Panc1 (cell line): ENCODE data around the gene SMPX. TPM values are rescaled to one million over a fixed set of nuclear protein-coding genes. Genes with fewer than 3 reads are reported as not detected.
A peak's percentile ranks its signal among the peaks of the same experiment; 100 is the strongest.

Experiments
- ATAC-seq: fragments of 200-7000 bp; cut with Tn5 transposase; 2 replicates; pipeline ENCODE4 v1.9.1; 2020; ENCODE audit warnings: mild to moderate bottlenecking, moderate library complexity
- BruUV-seq: library from RNA; stranded (reverse); fragments of 400-500 nt; replicated peaks from 2 replicates; lab custom pipeline; 2021; lab: Mats Ljungman, UMichigan
- CTCF ChIA-PET: fragments of 300-600 bp; sonication (Branson Sonifier 250); formaldehyde crosslinking; loops from one replicate; lab custom pipeline; 2022; ENCODE audit warnings: antibody characterized with exemption; lab: Charles Lee
- POLR2A ChIA-PET: fragments of 300-600 bp; sonication (Branson Sonifier 250); formaldehyde crosslinking; loops from one replicate; lab custom pipeline; 2022; ENCODE audit warnings: antibody characterized with exemption; lab: Charles Lee
- DNase-seq: peaks from one replicate; pipeline ENCODE4 v3.0.0-alpha.2; 2010; ENCODE audit warnings: low read depth, low spot score
- H3K27ac ChIP-seq: 2 replicates; pipeline ENCODE4 v1.5.1; 2011; ENCODE audit warnings: mild to moderate bottlenecking, low read length, inconsistent platforms
- H3K27me3 ChIP-seq: fragments of 200-500 bp; sonication (Bioruptor generic); 2 replicates; pipeline ENCODE4 v1.6.0; 2014; ENCODE audit warnings: low read length, inconsistent platforms; ENCODE audit not compliant: control insufficient read depth, insufficient read depth
- H3K36me3 ChIP-seq: fragments of 200-500 bp; sonication (Bioruptor generic); 2 replicates; pipeline ENCODE4 v1.5.1; 2014; ENCODE audit warnings: inconsistent platforms, mild to moderate bottlenecking, low read length, moderate library complexity; ENCODE audit not compliant: control insufficient read depth, insufficient read depth
- H3K4me1 ChIP-seq: 2 replicates; pipeline ENCODE4 v1.5.1; 2011; ENCODE audit warnings: inconsistent platforms, mild to moderate bottlenecking, low read length, moderate library complexity; ENCODE audit not compliant: control insufficient read depth, insufficient read depth
- H3K4me3 ChIP-seq, 2 experiments: 2 replicates each; pipeline ENCODE4 v1.5.1; 2011 to 2012; ENCODE audit warnings: low read depth in 2 of 2, low read length in 2 of 2, mild to moderate bottlenecking in 2 of 2, inconsistent platforms in 1 of 2, moderate library complexity in 1 of 2
- H3K9me3 ChIP-seq: fragments of 200-500 bp; sonication (Bioruptor generic); 2 replicates; pipeline ENCODE4 v1.5.1; 2014; ENCODE audit warnings: low read depth, mild to moderate bottlenecking, inconsistent platforms, low read length, moderate library complexity; ENCODE audit not compliant: control insufficient read depth, insufficient read depth
- POLR2AphosphoS5 ChIP-seq: IDR thresholded peaks from 2 replicates; pipeline ENCODE4 v1.6.1; 2012; ENCODE audit warnings: mild to moderate bottlenecking, low read depth, low read length, moderate library complexity
- SIN3A ChIP-seq: IDR thresholded peaks from 2 replicates; pipeline ENCODE4 v1.6.1; 2012; ENCODE audit warnings: low read depth, mild to moderate bottlenecking, low read length, moderate library complexity, borderline replicate concordance; ENCODE audit not compliant: insufficient read depth
- TCF7L2 ChIP-seq: IDR thresholded peaks from 2 replicates; pipeline ENCODE4 v1.6.1; 2011; ENCODE audit warnings: mild to moderate bottlenecking, low read depth, low read length, inconsistent platforms
- in situ Hi-C: cut with HindIII; loops from 2 replicates; pipeline ENCODE4 v1.10.0; 2016; ENCODE audit warnings: low sequenced_read_pairs, low pct_unique_long_range_greater_than_20kb
- intact Hi-C: fragments of 100-400 bp; cut with micrococcal nuclease; formaldehyde crosslinking; loops from one replicate; pipeline ENCODE4 v1.10.0; 2022; ENCODE audit not compliant: unreplicated experiment
- total RNA-seq: library from RNA; stranded (reverse); gene quantifications from one replicate; pipeline ENCODE4 v1.2.1, GENCODE V29; 2021; ENCODE audit not compliant: unreplicated experiment
- TF ChIP-seq, protein P1 (sequence below), 2 experiments: IDR thresholded peaks; 2 replicates each; pipeline ENCODE4 v1.6.1; 2011 to 2012; ENCODE audit warnings: low read depth in 2 of 2, control low read depth in 1 of 2, low read length in 1 of 2, mild to moderate bottlenecking in 1 of 2, moderate library complexity in 1 of 2; ENCODE audit not compliant: insufficient read depth in 1 of 2
- TF ChIP-seq, protein P2 (sequence below): fragments of 450-650 bp; IDR thresholded peaks from 2 replicates; pipeline ENCODE4 v1.5.1; 2017; ENCODE audit warnings: mild to moderate bottlenecking

SMPX gene
- total RNA-seq, 1 experiment from 2014 or later, result not detected

GRCh38 chrX:21725916-21726315 is 32.0 kb downstream of the SMPX start:
- no peaks in the 10 kb centered on the region for H3K36me3 ChIP-seq
- no peak overlapping the region for H3K4me3 ChIP-seq
- DNase-seq (no peak), ATAC-seq (no peak)
- no peaks in the 10 kb centered on the region for H3K9me3 ChIP-seq
- ChIA-PET POLR2A (no interaction called here), CTCF (no interaction called here)
- intact Hi-C loops (loop anchor here (10.0 kb wide), 1 partner anchor 1201 kb away; no protein-coding TSS in a partner anchor), in situ Hi-C loops (no loop called here)
- TF ChIP-seq SIN3A, result no peak
- no peaks in the 10 kb centered on the region for H3K4me1 ChIP-seq
- H3K27ac ChIP-seq, result no peak overlapping the region
- BruUV-seq, result no TSS peak
- no peaks in the 10 kb centered on the region for H3K27me3 ChIP-seq

DNA sequence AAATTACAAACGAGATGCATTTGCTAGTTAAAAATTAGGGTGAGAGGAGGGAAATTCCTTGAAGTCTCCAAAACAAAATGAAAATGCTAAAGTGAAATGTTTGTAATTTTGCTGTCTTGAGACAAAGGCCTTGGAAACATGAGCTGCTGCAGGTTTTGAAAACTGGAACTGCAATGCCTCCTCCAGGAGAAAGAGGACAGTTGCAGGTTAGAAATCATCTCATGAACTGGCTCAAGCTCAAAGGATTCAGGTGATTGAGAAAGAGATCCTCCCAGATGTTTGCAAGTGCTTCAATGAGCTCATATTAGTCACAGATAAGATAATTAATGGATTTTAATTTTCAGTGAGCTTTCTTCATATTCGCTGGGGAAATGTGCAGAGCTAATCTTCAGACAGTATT is 32.4 kb downstream of the SMPX start:
- Histone ChIP-seq H3K36me3 (no peaks in the 10 kb centered on the region), H3K4me1 (no peaks in the 10 kb centered on the region), H3K9me3 (no peaks in the 10 kb centered on the region), H3K27ac (no peak overlapping the region), H3K27me3 (no peaks in the 10 kb centered on the region), H3K4me3 (no peak overlapping the region)
- TF ChIP-seq, protein P1, sequence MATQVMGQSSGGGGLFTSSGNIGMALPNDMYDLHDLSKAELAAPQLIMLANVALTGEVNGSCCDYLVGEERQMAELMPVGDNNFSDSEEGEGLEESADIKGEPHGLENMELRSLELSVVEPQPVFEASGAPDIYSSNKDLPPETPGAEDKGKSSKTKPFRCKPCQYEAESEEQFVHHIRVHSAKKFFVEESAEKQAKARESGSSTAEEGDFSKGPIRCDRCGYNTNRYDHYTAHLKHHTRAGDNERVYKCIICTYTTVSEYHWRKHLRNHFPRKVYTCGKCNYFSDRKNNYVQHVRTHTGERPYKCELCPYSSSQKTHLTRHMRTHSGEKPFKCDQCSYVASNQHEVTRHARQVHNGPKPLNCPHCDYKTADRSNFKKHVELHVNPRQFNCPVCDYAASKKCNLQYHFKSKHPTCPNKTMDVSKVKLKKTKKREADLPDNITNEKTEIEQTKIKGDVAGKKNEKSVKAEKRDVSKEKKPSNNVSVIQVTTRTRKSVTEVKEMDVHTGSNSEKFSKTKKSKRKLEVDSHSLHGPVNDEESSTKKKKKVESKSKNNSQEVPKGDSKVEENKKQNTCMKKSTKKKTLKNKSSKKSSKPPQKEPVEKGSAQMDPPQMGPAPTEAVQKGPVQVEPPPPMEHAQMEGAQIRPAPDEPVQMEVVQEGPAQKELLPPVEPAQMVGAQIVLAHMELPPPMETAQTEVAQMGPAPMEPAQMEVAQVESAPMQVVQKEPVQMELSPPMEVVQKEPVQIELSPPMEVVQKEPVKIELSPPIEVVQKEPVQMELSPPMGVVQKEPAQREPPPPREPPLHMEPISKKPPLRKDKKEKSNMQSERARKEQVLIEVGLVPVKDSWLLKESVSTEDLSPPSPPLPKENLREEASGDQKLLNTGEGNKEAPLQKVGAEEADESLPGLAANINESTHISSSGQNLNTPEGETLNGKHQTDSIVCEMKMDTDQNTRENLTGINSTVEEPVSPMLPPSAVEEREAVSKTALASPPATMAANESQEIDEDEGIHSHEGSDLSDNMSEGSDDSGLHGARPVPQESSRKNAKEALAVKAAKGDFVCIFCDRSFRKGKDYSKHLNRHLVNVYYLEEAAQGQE (IDR thresholded peaks at IDR 0.05; ENCODE audit: insufficient read depth in 1 of 2, low read depth in 2 of 2, low read length in 1 of 2), result no peak
- TF ChIP-seq, protein P2, sequence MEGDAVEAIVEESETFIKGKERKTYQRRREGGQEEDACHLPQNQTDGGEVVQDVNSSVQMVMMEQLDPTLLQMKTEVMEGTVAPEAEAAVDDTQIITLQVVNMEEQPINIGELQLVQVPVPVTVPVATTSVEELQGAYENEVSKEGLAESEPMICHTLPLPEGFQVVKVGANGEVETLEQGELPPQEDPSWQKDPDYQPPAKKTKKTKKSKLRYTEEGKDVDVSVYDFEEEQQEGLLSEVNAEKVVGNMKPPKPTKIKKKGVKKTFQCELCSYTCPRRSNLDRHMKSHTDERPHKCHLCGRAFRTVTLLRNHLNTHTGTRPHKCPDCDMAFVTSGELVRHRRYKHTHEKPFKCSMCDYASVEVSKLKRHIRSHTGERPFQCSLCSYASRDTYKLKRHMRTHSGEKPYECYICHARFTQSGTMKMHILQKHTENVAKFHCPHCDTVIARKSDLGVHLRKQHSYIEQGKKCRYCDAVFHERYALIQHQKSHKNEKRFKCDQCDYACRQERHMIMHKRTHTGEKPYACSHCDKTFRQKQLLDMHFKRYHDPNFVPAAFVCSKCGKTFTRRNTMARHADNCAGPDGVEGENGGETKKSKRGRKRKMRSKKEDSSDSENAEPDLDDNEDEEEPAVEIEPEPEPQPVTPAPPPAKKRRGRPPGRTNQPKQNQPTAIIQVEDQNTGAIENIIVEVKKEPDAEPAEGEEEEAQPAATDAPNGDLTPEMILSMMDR, result peak; percentile 62
- TF ChIP-seq TCF7L2 (no peak), SIN3A (no peak), POLR2AphosphoS5 (no peak)
- DNase-seq (no peak), ATAC-seq (no peak)
- intact Hi-C loops, result loop anchor here (10.0 kb wide), 1 partner anchor 1201 kb away; no protein-coding TSS in a partner anchor
- CTCF ChIA-PET, result no interaction called here
- in situ Hi-C loops, result no loop called here
- no TSS peak for BruUV-seq
- POLR2A ChIA-PET, result no interaction called here

DNA sequence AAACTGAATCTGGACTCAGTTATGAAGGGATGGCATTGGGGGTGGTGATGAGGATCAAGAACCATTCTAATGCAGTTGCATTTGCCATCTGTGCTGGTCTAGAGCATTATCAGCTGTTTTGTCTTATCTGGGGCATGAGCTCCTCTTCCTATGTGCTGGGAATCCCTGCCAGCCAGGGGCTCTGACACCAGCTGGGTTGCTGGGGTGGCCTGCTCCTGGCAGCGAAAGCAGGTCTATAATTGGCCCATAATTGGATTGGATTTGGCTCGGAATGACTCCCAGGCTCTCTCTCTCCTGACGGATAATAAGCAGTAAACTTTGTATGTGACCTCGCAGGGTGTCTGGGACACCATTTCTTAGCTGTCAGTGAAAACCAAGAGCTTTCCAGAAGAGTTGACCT is 34.1 kb downstream of the SMPX start:
- no peaks in the 10 kb centered on the region for H3K4me1 ChIP-seq
- ChIA-PET POLR2A (no interaction called here), CTCF (no interaction called here)
- H3K4me3 ChIP-seq, result no peak overlapping the region
- no peaks in the 10 kb centered on the region for H3K27me3 ChIP-seq
- H3K36me3 ChIP-seq, result no peaks in the 10 kb centered on the region
- ATAC-seq (no peak), DNase-seq (no peak)
- no peak overlapping the region for H3K27ac ChIP-seq
- no peak for TF ChIP-seq TCF7L2
- TF ChIP-seq POLR2AphosphoS5, result no peak
- TF ChIP-seq, protein P2, result no peak
- TF ChIP-seq SIN3A, result no peak
- TF ChIP-seq, protein P1 (IDR thresholded peaks at IDR 0.05; ENCODE audit: insufficient read depth in 1 of 2, low read depth in 2 of 2, low read length in 1 of 2), result no peak
- no peaks in the 10 kb centered on the region for H3K9me3 ChIP-seq
- no TSS peak for BruUV-seq
- in situ Hi-C loops (no loop called here), intact Hi-C loops (loop anchor here (10.0 kb wide), 1 partner anchor 1199 kb away; no protein-coding TSS in a partner anchor)
